Endothelial cell of umbilical vein (primary cell): Measurements from ENCODE around the gene CIDEB. TPM values are rescaled to one million over a fixed set of nuclear protein-coding genes. Genes with fewer than 3 reads are reported as not detected.

Experiments used
- BruUV-seq: library from RNA; stranded (reverse); fragments of 400-500 nt; replicated peaks from 2 replicates; lab custom pipeline; 2021; lab: Mats Ljungman, UMichigan
- CTCF ChIA-PET: fragments of 300-600, 350-600 bp; sonication (Branson Sonifier 250); formaldehyde crosslinking; loops from one replicate; lab custom pipeline; 2021; ENCODE audit warnings: antibody characterized with exemption, inconsistent platforms; lab: Charles Lee
- POLR2A ChIA-PET: fragments of 300-600, 350-600 bp; sonication (Branson Sonifier 250); formaldehyde crosslinking; loops from one replicate; lab custom pipeline; 2021; ENCODE audit warnings: antibody characterized with exemption, inconsistent platforms; lab: Charles Lee
- DNase-seq: peaks from one replicate; pipeline ENCODE4 v3.0.0-alpha.2; 2011; ENCODE audit warnings: low read depth, low spot score
- FAIRE-seq: peaks from 2 replicates; lab custom pipeline; 2011; peaks lifted over from hg19 to GRCh38; lab: Jason Lieb, UNC
- H2AFZ ChIP-seq: 2 replicates; pipeline ENCODE4 v1.6.0; 2012; ENCODE audit warnings: low read depth, low read length, control low read depth, inconsistent platforms
- H3K27ac ChIP-seq: 2 replicates; pipeline ENCODE4 v1.5.1; 2011; ENCODE audit warnings: low read depth, mild to moderate bottlenecking, control low read depth, low read length, moderate library complexity; ENCODE audit not compliant: insufficient read depth
- H3K27me3 ChIP-seq, 2 experiments: 2 replicates each; pipeline versions ENCODE4 v1.6.0 to v1.6.1; 2011; ENCODE audit warnings: low read length in 2 of 2, mixed read lengths in 1 of 2; ENCODE audit not compliant: control insufficient read depth in 2 of 2, insufficient read depth in 2 of 2
- H3K36me3 ChIP-seq, 2 experiments: 2 replicates in 1 of 2; 3 replicates in 1 of 2; pipeline ENCODE4 v1.5.1; 2011; ENCODE audit warnings: low read length in 2 of 2, mild to moderate bottlenecking in 1 of 2, moderate library complexity in 1 of 2; ENCODE audit not compliant: control insufficient read depth in 2 of 2, insufficient read depth in 2 of 2; ENCODE audit errors: extremely low read depth in 1 of 2
- H3K4me1 ChIP-seq: 3 replicates; pipeline ENCODE4 v1.5.1; 2011; ENCODE audit warnings: mild to moderate bottlenecking, low read length; ENCODE audit not compliant: control insufficient read depth, insufficient read depth; ENCODE audit errors: extremely low read depth
- H3K4me2 ChIP-seq: 2 replicates; pipeline ENCODE4 v1.6.1; 2011; ENCODE audit warnings: low read length, control low read depth, mixed read lengths; ENCODE audit not compliant: insufficient read depth
- H3K4me3 ChIP-seq, 3 experiments: fragments of 200-600 bp in 1 of 3; sonication (generic), shearing (Covaris generic) in 1 of 3; replicated peaks in 1 of 3; 2 replicates each; pipeline ENCODE4 v1.5.1; 2011 to 2016; ENCODE audit warnings: control low read depth in 3 of 3, low read length in 3 of 3, mild to moderate bottlenecking in 2 of 3, inconsistent platforms in 1 of 3, low read depth in 1 of 3, moderate library complexity in 1 of 3; ENCODE audit not compliant: insufficient read depth in 1 of 3
- H3K79me2 ChIP-seq: 2 replicates; pipeline ENCODE4 v1.6.0; 2012; ENCODE audit warnings: low read length, inconsistent platforms; ENCODE audit not compliant: control insufficient read depth, insufficient read depth
- H3K9ac ChIP-seq: replicated peaks from 2 replicates; pipeline ENCODE3; 2011; ENCODE audit warnings: low read length, control low read depth; ENCODE audit not compliant: insufficient read depth; ENCODE audit errors: extremely low read depth
- H3K9me1 ChIP-seq: replicated peaks from 3 replicates; pipeline ENCODE4 v1.6.0; 2011; ENCODE audit warnings: mild to moderate bottlenecking, low read length; ENCODE audit not compliant: control insufficient read depth, insufficient read depth; ENCODE audit errors: extremely low read depth
- H3K9me3 ChIP-seq: replicated peaks from 2 replicates; pipeline ENCODE4 v1.5.1; 2012; ENCODE audit warnings: low read length, inconsistent platforms; ENCODE audit not compliant: control insufficient read depth, insufficient read depth
- H4K20me1 ChIP-seq: replicated peaks from 2 replicates; pipeline ENCODE3; 2011; ENCODE audit warnings: mild to moderate bottlenecking, low read length; ENCODE audit not compliant: control insufficient read depth, insufficient read depth; ENCODE audit errors: extremely low read depth
- EZH2 ChIP-seq: IDR thresholded peaks from 2 replicates; pipeline ENCODE4 v1.6.1; 2012; ENCODE audit warnings: borderline replicate concordance, low read depth, mild to moderate bottlenecking, moderate library complexity, low read length, inconsistent platforms; ENCODE audit not compliant: severe bottlenecking
- FOS ChIP-seq: IDR thresholded peaks from 2 replicates; pipeline ENCODE4 v1.6.1; 2011; ENCODE audit warnings: mild to moderate bottlenecking, low read length, moderate library complexity, borderline replicate concordance; ENCODE audit not compliant: insufficient read depth
- GATA2 ChIP-seq: IDR thresholded peaks from 2 replicates; pipeline ENCODE4 v1.7.0; 2011; ENCODE audit warnings: low read depth, mild to moderate bottlenecking, moderate library complexity, mixed read lengths, low read length; ENCODE audit not compliant: insufficient read length, insufficient read depth
- JUN ChIP-seq: IDR thresholded peaks from 2 replicates; pipeline ENCODE4 v1.6.1; 2011; ENCODE audit warnings: borderline replicate concordance, low read depth; ENCODE audit not compliant: insufficient read length, insufficient read depth
- MAX ChIP-seq: IDR thresholded peaks from 2 replicates; pipeline ENCODE4 v1.6.1; 2011; ENCODE audit not compliant: insufficient read depth, insufficient read length
- MYC ChIP-seq: IDR thresholded peaks from one replicate; pipeline ENCODE4 v1.6.1; 2011; ENCODE audit warnings: mild to moderate bottlenecking, low read depth, low read length
- POLR2A ChIP-seq: IDR thresholded peaks from 2 replicates; pipeline ENCODE4 v1.6.1; 2012; ENCODE audit warnings: low read depth, mild to moderate bottlenecking, control low read depth, low read length
- POLR2AphosphoS5 ChIP-seq: IDR thresholded peaks from 2 replicates; pipeline ENCODE4 v1.6.1; 2012; ENCODE audit warnings: low read depth, mild to moderate bottlenecking, control low read depth, low read length, moderate library complexity; ENCODE audit not compliant: insufficient read depth
- dilution Hi-C: fragments of 300-500 bp; cut with MboI; formaldehyde crosslinking; loops from one replicate; pipeline ENCODE4 v1.15.0; 2019; ENCODE audit warnings: low sequenced_read_pairs; ENCODE audit not compliant: extremely low pct_ligation_motif_present
- intact Hi-C: fragments of 100-400 bp; cut with micrococcal nuclease; formaldehyde crosslinking; loops from one replicate; pipeline ENCODE4 v1.10.0; 2022
- polyA plus RNA-seq, 4 experiments: library from polyadenylated mRNA; depleted of rRNA in 3 of 4; stranded (reverse) in 3 of 4; unstranded in 1 of 4; fragments of >200 nt; gene quantifications; 2 replicates each; pipeline versions ENCODE4 v1.2.1 to v1.2.3, GENCODE V29; 2011 to 2012; ENCODE audit warnings: missing spikeins in 1 of 4
- total RNA-seq: library from RNA; stranded (reverse); gene quantifications from 2 replicates; pipeline ENCODE4 v1.2.3, GENCODE V29; 2021
- TF ChIP-seq, protein P1 (sequence below), 2 donors: IDR thresholded peaks; 1 replicate in 1 of 2; 2 replicates in 1 of 2; pipeline ENCODE4 v1.5.1; 2011; ENCODE audit warnings: low read length in 2 of 2, mild to moderate bottlenecking in 2 of 2, moderate library complexity in 2 of 2, control low read depth in 1 of 2, inconsistent platforms in 1 of 2, low read depth in 1 of 2; ENCODE audit not compliant: insufficient read depth in 1 of 2; ENCODE audit errors: extremely low read depth in 1 of 2

Gene CIDEB
- total and polyA plus RNA-seq, 2 donors (not counting 3 experiments of a cell fraction or from before 2014, with no cell fraction given): 5.2 to 7.2 TPM

GRCh38 chr14:24353559-24354481 lies 46.0 kb upstream of the CIDEB start:
- H3K9me3 ChIP-seq: no peaks in the 10 kb centered on the region
- intact Hi-C loops: no loop called here
- no peaks in the 10 kb centered on the region for H4K20me1 ChIP-seq
- TF ChIP-seq MYC: no peak
- TF ChIP-seq MAX: no peak
- no peak for TF ChIP-seq POLR2A
- no peak for TF ChIP-seq JUN
- TF ChIP-seq, protein P1, sequence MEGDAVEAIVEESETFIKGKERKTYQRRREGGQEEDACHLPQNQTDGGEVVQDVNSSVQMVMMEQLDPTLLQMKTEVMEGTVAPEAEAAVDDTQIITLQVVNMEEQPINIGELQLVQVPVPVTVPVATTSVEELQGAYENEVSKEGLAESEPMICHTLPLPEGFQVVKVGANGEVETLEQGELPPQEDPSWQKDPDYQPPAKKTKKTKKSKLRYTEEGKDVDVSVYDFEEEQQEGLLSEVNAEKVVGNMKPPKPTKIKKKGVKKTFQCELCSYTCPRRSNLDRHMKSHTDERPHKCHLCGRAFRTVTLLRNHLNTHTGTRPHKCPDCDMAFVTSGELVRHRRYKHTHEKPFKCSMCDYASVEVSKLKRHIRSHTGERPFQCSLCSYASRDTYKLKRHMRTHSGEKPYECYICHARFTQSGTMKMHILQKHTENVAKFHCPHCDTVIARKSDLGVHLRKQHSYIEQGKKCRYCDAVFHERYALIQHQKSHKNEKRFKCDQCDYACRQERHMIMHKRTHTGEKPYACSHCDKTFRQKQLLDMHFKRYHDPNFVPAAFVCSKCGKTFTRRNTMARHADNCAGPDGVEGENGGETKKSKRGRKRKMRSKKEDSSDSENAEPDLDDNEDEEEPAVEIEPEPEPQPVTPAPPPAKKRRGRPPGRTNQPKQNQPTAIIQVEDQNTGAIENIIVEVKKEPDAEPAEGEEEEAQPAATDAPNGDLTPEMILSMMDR (IDR thresholded peaks at IDR 0.05; ENCODE audit: extremely low read depth in 1 of 2, insufficient read depth in 1 of 2, low read depth in 1 of 2, low read length in 2 of 2): no peak
- no peak for TF ChIP-seq GATA2
- no peak for TF ChIP-seq FOS
- TF ChIP-seq EZH2: no peak
- no peak for TF ChIP-seq POLR2AphosphoS5
- DNase-seq: no peak
- no peaks in the 10 kb centered on the region for H3K36me3 ChIP-seq
- no TSS peak for BruUV-seq
- no peak overlapping the region for H3K4me2 ChIP-seq
- CTCF ChIA-PET: interaction anchor here (1.3 kb wide), 1 partner anchor 78 kb away, joined by 4 read pairs; no protein-coding TSS in a partner anchor
- no peak overlapping the region for H2AFZ ChIP-seq
- H3K79me2 ChIP-seq: no peaks in the 10 kb centered on the region
- FAIRE-seq: no peak
- H3K27ac ChIP-seq: no peak overlapping the region
- peaks cover 30 to 33% of the 10 kb centered on the region in 2 experiments for H3K27me3 ChIP-seq
- dilution Hi-C loops: no loop called here
- H3K4me3 ChIP-seq: no peak overlapping the region
- H3K9ac ChIP-seq: no peak overlapping the region
- H3K9me1 ChIP-seq: no peaks in the 10 kb centered on the region
- H3K4me1 ChIP-seq: no peaks in the 10 kb centered on the region
- POLR2A ChIA-PET: no interaction called here
